ENCODE results near the gene PCDHGA6. TPM values are rescaled to one million over a fixed set of nuclear protein-coding genes. Genes with fewer than 3 reads are reported as not detected.
"Not testable (repeated sequence)": the region's sequence is repeated elsewhere in the genome, so short reads cannot be mapped to it uniquely, and the experiment has no call there.

Gene PCDHGA6
- total and polyA plus RNA-seq, 2 donors (not counting 1 experiment from before 2014, with no cell fraction given): 0.78 to 2.5 TPM

- Histone ChIP-seq H4K20me1 (ENCODE audit: control insufficient read depth, insufficient read depth, low read length, poor library complexity, severe bottlenecking) (no peaks in the 10 kb centered on the region), H3K27ac (ENCODE audit: low read length in 2 of 2) (no peak within 1 kb of the TSS), H3K9ac (ENCODE audit: low read length) (no peak within 1 kb of the TSS), H3K36me3 (replicated peaks in 1 of 2; ENCODE audit: control extremely low read depth in 1 of 2, control insufficient read depth in 1 of 2, extremely low read depth in 1 of 2, insufficient read depth in 2 of 2, low read length in 1 of 2) (no peaks in the 10 kb centered on the region), H3K4me1 (ENCODE audit: control insufficient read depth in 2 of 2, insufficient read depth in 2 of 2, low read length in 2 of 2) (peaks cover 0 to 4% of the 10 kb centered on the region in 2 donors), H3K4me3 (ENCODE audit: control extremely low read depth in 1 of 5, extremely low read depth in 1 of 5, insufficient read depth in 1 of 5, low read depth in 2 of 5, low read length in 4 of 5) (no peak within 1 kb of the TSS), H3K9me3 (ENCODE audit: control extremely low read depth in 1 of 3, control insufficient read depth in 2 of 3, insufficient read depth in 1 of 3, low read length in 2 of 3) (peaks cover 5 to 43% (median 35%) of the 10 kb centered on the region in 3 donors), H3K27me3 (replicated peaks in 1 of 4; ENCODE audit: control extremely low read depth in 1 of 4, control insufficient read depth in 3 of 4, insufficient read depth in 4 of 4, low read length in 3 of 4) (peaks cover 0 to 55% (median 47%) of the 10 kb centered on the region in 4 experiments), H2AFZ (ENCODE audit: insufficient read depth, low read depth, low read length, poor library complexity, severe bottlenecking) (no peak within 1 kb of the TSS), H3K4me2 (replicated peaks; ENCODE audit: low read depth, low read length, poor library complexity, severe bottlenecking) (no peak within 1 kb of the TSS), H3K79me2 (ENCODE audit: control insufficient read depth, insufficient read depth, low read length) (no peaks in the 10 kb centered on the region)
- intact Hi-C loops (cut with micrococcal nuclease): no loop called here
- Mint-ChIP-seq H3K4me3 (peak within 1 kb of the TSS; percentile 13), H3K27ac (no peak within 1 kb of the TSS), H3K27me3 (peaks cover 74% of the 10 kb centered on the region), H3K4me1 (peaks cover 2% of the 10 kb centered on the region), H3K9me3 (ENCODE audit: insufficient read depth) (peaks cover 15% of the 10 kb centered on the region)
- 21% methylated on average over 24 of the region's 27 CpGs for whole genome bisulfite sequencing (ENCODE audit: insufficient coverage)
- ChIA-PET POLR2A (no interaction called here), CTCF (interaction anchor here (1.0 kb wide), 1 partner anchor 13 kb away, joined by 3 read pairs; no protein-coding TSS in a partner anchor)
- TF ChIP-seq EZH2 (IDR thresholded peaks at IDR 0.05; ENCODE audit: borderline replicate concordance, insufficient read depth, low read depth, low read length, poor library complexity, severe bottlenecking): no peak
- no peak for TF ChIP-seq CTCF (IDR thresholded peaks at IDR 0.05)
- ATAC-seq (ENCODE audit: low read depth): no peak
- no peak for DNase-seq
Observed at GRCh38 chr5:141338538-141339306, 35.0 kb upstream of the PCDHGA6 start, which contains the start of gene PCDHGA2. PCDHGA2 (plus strand) TSS chr5:141338760.

- Histone ChIP-seq H3K27me3 (replicated peaks in 1 of 4; ENCODE audit: control extremely low read depth in 1 of 4, control insufficient read depth in 3 of 4, insufficient read depth in 4 of 4, low read length in 3 of 4) (peaks cover 0 to 54% (median 45%) of the 10 kb centered on the region in 4 experiments), H3K9me3 (ENCODE audit: control extremely low read depth in 1 of 3, control insufficient read depth in 2 of 3, insufficient read depth in 1 of 3, low read length in 2 of 3) (peaks cover 1 to 50% (median 48%) of the 10 kb centered on the region in 3 donors)
- ATAC-seq (ENCODE audit: low read depth); CTCF ChIA-PET; H4K20me1 ChIP-seq (ENCODE audit: control insufficient read depth, insufficient read depth, low read length, poor library complexity, severe bottlenecking); H3K9ac ChIP-seq (ENCODE audit: low read length); H3K79me2 ChIP-seq (ENCODE audit: control insufficient read depth, insufficient read depth, low read length); H2AFZ ChIP-seq (ENCODE audit: insufficient read depth, low read depth, low read length, poor library complexity, severe bottlenecking); H3K4me1 ChIP-seq (ENCODE audit: control insufficient read depth in 2 of 2, insufficient read depth in 2 of 2, low read length in 2 of 2); intact Hi-C loops (cut with micrococcal nuclease); H3K4me3 ChIP-seq (ENCODE audit: control extremely low read depth in 1 of 5, extremely low read depth in 1 of 5, insufficient read depth in 1 of 5, low read depth in 2 of 5, low read length in 4 of 5); H3K36me3 ChIP-seq (replicated peaks in 1 of 2; ENCODE audit: control extremely low read depth in 1 of 2, control insufficient read depth in 1 of 2, extremely low read depth in 1 of 2, insufficient read depth in 2 of 2, low read length in 1 of 2); POLR2A ChIA-PET; H3K27ac Mint-ChIP-seq; H3K4me2 ChIP-seq (replicated peaks; ENCODE audit: low read depth, low read length, poor library complexity, severe bottlenecking); H3K4me1 Mint-ChIP-seq; H3K27ac ChIP-seq (ENCODE audit: low read length in 2 of 2); H3K4me3 Mint-ChIP-seq; DNase-seq: not testable (repeated sequence)
- peaks cover 12% of the 10 kb centered on the region for H3K9me3 Mint-ChIP-seq (ENCODE audit: insufficient read depth)
- H3K27me3 Mint-ChIP-seq: peaks cover 65% of the 10 kb centered on the region
- WGBS (ENCODE audit: insufficient coverage): 71% methylated on average over 23 of the region's 45 CpGs
Observed at GRCh38 chr5:141340781-141341354, 32.8 kb upstream of the PCDHGA6 start.

All from B cell (primary cell).